GM12878 (cell line): ENCODE results near the gene HMCN1. TPM values are rescaled to one million over a fixed set of nuclear protein-coding genes. Genes with fewer than 3 reads are reported as not detected.

Experiments used
- ATAC-seq: fragments of 200-7000 bp; cut with Tn5 transposase; 3 replicates; pipeline ENCODE4 v1.9.1; 2020; ENCODE audit warnings: mild to moderate bottlenecking, moderate library complexity
- BruUV-seq: library from RNA; stranded (reverse); fragments of 400-500 nt; replicated peaks from 2 replicates; lab custom pipeline; 2021; lab: Mats Ljungman, UMichigan
- CTCF ChIA-PET: fragments of 300-600 bp; sonication (Branson Sonifier 250); formaldehyde crosslinking; extraction: SDS; loops from one replicate; lab custom pipeline; 2021; ENCODE audit warnings: inconsistent platforms; lab: Yijun Ruan, JAX
- POLR2A ChIA-PET: fragments of 350-600 bp; formaldehyde crosslinking; extraction: SDS; loops from one replicate; lab custom pipeline; 2021; ENCODE audit warnings: inconsistent platforms; lab: Charles Lee
- RAD21 ChIA-PET: fragments of 300-600 bp; sonication (Branson Sonifier 250); formaldehyde crosslinking; loops from one replicate; lab custom pipeline; 2023; ENCODE audit warnings: antibody characterized with exemption; ENCODE audit not compliant: unreplicated experiment; lab: Charles Lee
- SMC1A ChIA-PET: fragments of 300-600 bp; sonication (Branson Sonifier 250); formaldehyde crosslinking; loops from one replicate; lab custom pipeline; 2023; ENCODE audit not compliant: unreplicated experiment, uncharacterized antibody; lab: Charles Lee
- DNase-seq: peaks from one replicate; pipeline ENCODE4 v3.0.0-alpha.2; 2011; ENCODE audit warnings: low read depth, low spot score
- FAIRE-seq: peaks from 3 replicates; lab custom pipeline; 2011; peaks lifted over from hg19 to GRCh38; lab: Jason Lieb, UNC
- H2AFZ ChIP-seq: 2 replicates; pipeline ENCODE4 v1.6.0; 2011; ENCODE audit warnings: low read depth, low read length, control low read depth; ENCODE audit not compliant: control insufficient read depth
- H3K27ac ChIP-seq: 2 replicates; pipeline ENCODE4 v1.5.1; 2011; ENCODE audit warnings: control low read depth; ENCODE audit not compliant: control insufficient read depth, insufficient read depth
- H3K27me3 ChIP-seq, 2 experiments: replicated peaks in 1 of 2; 2 replicates each; pipeline versions ENCODE4 v1.6.0 to v1.6.1; 2011; ENCODE audit warnings: low read length in 1 of 2; ENCODE audit not compliant: control insufficient read depth in 2 of 2, insufficient read depth in 2 of 2
- H3K36me3 ChIP-seq, 2 experiments: 2 replicates each; pipeline ENCODE4 v1.5.1; 2011; ENCODE audit warnings: low read length in 1 of 2; ENCODE audit not compliant: control insufficient read depth in 2 of 2, insufficient read depth in 2 of 2
- H3K4me1 ChIP-seq: 2 replicates; pipeline ENCODE4 v1.6.1; 2011; ENCODE audit warnings: mild to moderate bottlenecking, low read length, moderate library complexity, mixed read lengths; ENCODE audit not compliant: control insufficient read depth, insufficient read depth
- H3K4me2 ChIP-seq: 2 replicates; pipeline ENCODE4 v1.6.0; 2011; ENCODE audit warnings: control low read depth; ENCODE audit not compliant: control insufficient read depth, insufficient read depth
- H3K4me3 ChIP-seq: fragments of 200-600 bp; sonication (generic); 2 replicates; pipeline ENCODE4 v1.5.1; 2016
- H3K79me2 ChIP-seq: 2 replicates; pipeline ENCODE4 v1.6.0; 2011; ENCODE audit warnings: low read length; ENCODE audit not compliant: control insufficient read depth, insufficient read depth
- H3K9ac ChIP-seq: 2 replicates; pipeline ENCODE4 v1.8.0; 2011; ENCODE audit warnings: low read length, control low read depth, mixed read lengths; ENCODE audit not compliant: control insufficient read depth, insufficient read depth
- H3K9me3 ChIP-seq: replicated peaks from 3 replicates; pipeline ENCODE4 v1.5.1; 2011; ENCODE audit warnings: mild to moderate bottlenecking, low read length; ENCODE audit not compliant: control insufficient read depth, insufficient read depth
- H4K20me1 ChIP-seq: 2 replicates; pipeline ENCODE4 v1.6.0; 2011; ENCODE audit not compliant: control insufficient read depth, insufficient read depth
- CHD1 ChIP-seq: IDR thresholded peaks from 2 replicates; pipeline ENCODE4 v1.6.1; 2012; ENCODE audit warnings: low read depth, low read length, improper control_type of control experiment
- DPF2 ChIP-seq: fragments of 450-650 bp; IDR thresholded peaks from 2 replicates; pipeline ENCODE4 v1.6.1; 2017; ENCODE audit warnings: mild to moderate bottlenecking
- ELK1 ChIP-seq: IDR thresholded peaks from 2 replicates; pipeline ENCODE4 v1.6.1; 2012; ENCODE audit warnings: low read depth, low read length, improper control_type of control experiment
- GATAD2B ChIP-seq: fragments of 450-650 bp; conservative IDR thresholded peaks from 2 replicates; pipeline ENCODE4 v1.6.1; 2017; ENCODE audit warnings: low read depth, mild to moderate bottlenecking, moderate library complexity
- NR2C2 ChIP-seq: IDR thresholded peaks from 2 replicates; pipeline ENCODE4 v1.6.1; 2011; ENCODE audit warnings: borderline replicate concordance, low read depth; ENCODE audit not compliant: control insufficient read depth, insufficient read length
- PML ChIP-seq: IDR thresholded peaks from 2 replicates; pipeline ENCODE4 v1.6.1; 2012; ENCODE audit warnings: low read length, inconsistent platforms
- RB1 ChIP-seq: fragments of 450-650 bp; formaldehyde crosslinking; IDR thresholded peaks from 2 replicates; pipeline ENCODE4 v1.6.1; 2017; ENCODE audit warnings: mild to moderate bottlenecking, borderline replicate concordance
- RFX5 ChIP-seq: IDR thresholded peaks from 2 replicates; pipeline ENCODE4 v1.6.1; 2011; ENCODE audit warnings: low read depth, low read length, improper control_type of control experiment
- SP1 ChIP-seq: IDR thresholded peaks from one replicate; pipeline ENCODE4 v1.6.1; 2011; ENCODE audit warnings: low read depth, low read length
- SRF ChIP-seq, 2 experiments: IDR thresholded peaks; 2 replicates each; pipeline ENCODE4 v1.6.1; 2011; ENCODE audit warnings: low read depth in 2 of 2, low read length in 2 of 2, mild to moderate bottlenecking in 1 of 2, moderate library complexity in 1 of 2
- TBL1XR1 ChIP-seq: IDR thresholded peaks from 2 replicates; pipeline ENCODE4 v1.6.1; 2012; ENCODE audit warnings: low read depth, low read length, improper control_type of control experiment
- ZNF384 ChIP-seq: IDR thresholded peaks from 2 replicates; pipeline ENCODE4 v1.6.1; 2012; ENCODE audit warnings: low read depth, mild to moderate bottlenecking, low read length, improper control_type of control experiment, borderline replicate concordance
- WGBS: methylation state at CpG from one replicate; pipeline ENCODE4 v1.1.6; 2016; ENCODE audit warnings: low lambda C conversion rate; ENCODE audit not compliant: insufficient replicate concordance, insufficient coverage; ENCODE audit errors: missing lambda C conversion rate; 5-methylcytosine and 5-hydroxymethylcytosine counted together
- in situ Hi-C: fragments of 300-500 bp; cut with MboI; formaldehyde crosslinking; loops from 9 replicates; pipeline ENCODE4 v1.14.3; 2018; ENCODE audit warnings: mixed read lengths
- intact Hi-C: fragments of 100-400 bp; cut with micrococcal nuclease; formaldehyde crosslinking; loops from one replicate; pipeline ENCODE4 v1.14.2; 2022; ENCODE audit not compliant: unreplicated experiment
- polyA plus RNA-seq, 11 experiments: library from polyadenylated mRNA; depleted of rRNA in 4 of 11; unstranded in 6 of 11; stranded (reverse) in 5 of 11; fragments of >200 nt; fragmentation: Nextera tagmentation in 4 of 11; fragmentation: Illumina TruSeq in 1 of 11; extraction: Ambion mirVana in 4 of 11; extraction: Trizol in 1 of 11; gene quantifications; 1 replicate in 1 of 11; 2 replicates in 10 of 11; pipeline versions ENCODE4 v1.2.1 to v1.2.3, GENCODE V29; 2011 to 2016; ENCODE audit warnings: inconsistent platforms in 2 of 11, missing spikeins in 2 of 11, low read depth in 1 of 11
- total RNA-seq, 4 experiments: library from RNA; depleted of rRNA in 3 of 4; stranded (reverse); fragments of >200 nt in 3 of 4; fragmentation: Illumina TruSeq in 1 of 4; extraction: Trizol in 1 of 4; gene quantifications; 2 replicates each; pipeline versions ENCODE4 v1.2.1 to v1.2.3, GENCODE V29; 2013 to 2021
- TF ChIP-seq, protein P1 (sequence below): IDR thresholded peaks from 2 replicates; pipeline ENCODE4 v1.6.1; 2011; ENCODE audit warnings: low read depth, mild to moderate bottlenecking, low read length, moderate library complexity, borderline replicate concordance; ENCODE audit errors: extremely low read depth

The HMCN1 gene
- total and polyA plus RNA-seq, 10 of the 15 experiments (the other 5 are each of a cell fraction or from before 2014, with no cell fraction given): under 0.01 to 0.07 TPM; not detected in 8

DNA sequence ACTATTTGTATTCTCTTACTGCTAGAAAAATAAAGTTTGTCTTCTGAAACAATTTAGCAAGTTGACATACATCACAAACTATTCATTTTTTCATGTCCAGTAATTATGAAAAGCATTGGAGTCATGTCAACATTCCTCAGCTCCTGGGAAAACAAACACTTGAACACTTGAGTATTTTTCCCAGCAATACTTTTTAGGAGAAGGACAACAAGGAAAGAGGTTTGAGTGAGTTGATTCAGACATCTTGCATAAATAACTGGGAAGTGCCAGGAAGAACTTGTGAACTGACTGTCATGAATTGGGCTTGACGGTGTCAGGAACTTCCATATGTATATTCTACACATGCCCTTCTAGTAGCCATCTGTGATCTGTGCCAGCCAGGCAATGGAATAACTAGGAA, 195.6 kb downstream of the HMCN1 start:
- H3K27me3 ChIP-seq: no peaks in the 10 kb centered on the region
- no peak overlapping the region for H2AFZ ChIP-seq
- RAD21 ChIA-PET: no interaction called here
- H3K4me2 ChIP-seq: no peak overlapping the region
- no TSS peak for BruUV-seq
- H3K27ac ChIP-seq: no peak overlapping the region
- H3K9ac ChIP-seq: no peak overlapping the region
- no peaks in the 10 kb centered on the region for H3K9me3 ChIP-seq
- POLR2A ChIA-PET: no interaction called here
- TF ChIP-seq NR2C2 (no peak), RB1 (no peak), DPF2 (no peak), PML (no peak), ELK1 (no peak), GATAD2B (no peak), SP1 (no peak), TBL1XR1 (no peak), RFX5 (no peak), ZNF384 (no peak), SRF (IDR thresholded peaks at IDR 0.05; ENCODE audit: low read depth in 2 of 2, low read length in 2 of 2) (no peak), CHD1 (no peak)
- TF ChIP-seq, protein P1, sequence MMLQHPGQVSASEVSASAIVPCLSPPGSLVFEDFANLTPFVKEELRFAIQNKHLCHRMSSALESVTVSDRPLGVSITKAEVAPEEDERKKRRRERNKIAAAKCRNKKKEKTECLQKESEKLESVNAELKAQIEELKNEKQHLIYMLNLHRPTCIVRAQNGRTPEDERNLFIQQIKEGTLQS: no peak
- H3K4me1 ChIP-seq: no peaks in the 10 kb centered on the region
- CTCF ChIA-PET: interaction anchor here (0.8 kb wide), 1 partner anchor 8 kb away, joined by 3 read pairs; no protein-coding TSS in a partner anchor
- intact Hi-C loops (no loop called here), in situ Hi-C loops (no loop called here)
- H3K79me2 ChIP-seq: no peaks in the 10 kb centered on the region
- ATAC-seq: no peak
- no peak for DNase-seq
- H3K4me3 ChIP-seq: no peak overlapping the region
- H4K20me1 ChIP-seq: no peaks in the 10 kb centered on the region
- 71% methylated on average over 1 of the region's 1 CpG for WGBS
- SMC1A ChIA-PET: interaction anchor here (1.5 kb wide), 1 partner anchor 9 kb away, joined by 3 read pairs; no protein-coding TSS in a partner anchor
- H3K36me3 ChIP-seq: no peaks in the 10 kb centered on the region
- FAIRE-seq: no peak
